Measurements from ENCODE around the gene ZNF865.

ZNF865 gene

DNA sequence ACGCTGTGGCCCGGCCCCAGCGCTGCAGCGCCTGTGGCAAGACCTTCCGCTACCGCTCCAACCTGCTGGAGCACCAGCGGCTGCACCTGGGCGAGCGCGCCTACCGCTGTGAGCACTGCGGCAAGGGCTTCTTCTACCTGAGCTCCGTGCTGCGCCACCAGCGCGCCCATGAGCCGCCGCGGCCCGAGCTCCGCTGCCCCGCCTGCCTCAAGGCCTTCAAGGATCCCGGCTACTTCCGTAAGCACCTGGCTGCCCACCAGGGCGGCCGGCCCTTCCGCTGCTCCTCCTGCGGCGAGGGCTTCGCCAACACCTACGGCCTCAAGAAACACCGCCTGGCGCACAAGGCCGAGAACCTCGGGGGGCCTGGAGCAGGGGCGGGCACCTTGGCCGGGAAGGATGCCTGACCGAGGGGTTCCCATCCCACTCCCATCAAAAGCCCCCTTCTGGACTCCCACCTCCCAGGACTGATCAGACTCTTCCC is 11.0 kb downstream of the ZNF865 start:
- Histone ChIP-seq H3K9me2 (ENCODE audit: low read depth, low read length) (no peaks in the 10 kb centered on the region), H3K9ac (ENCODE audit: low read length) (no peak overlapping the region), H3K4me3 (ENCODE audit: low read depth, low read length, poor library complexity, severe bottlenecking) (no peak overlapping the region), H3K4me1 (ENCODE audit: insufficient read depth, low read length, severe bottlenecking) (no peaks in the 10 kb centered on the region), H3K27ac (ENCODE audit: low read depth, low read length, poor library complexity, severe bottlenecking) (no peak overlapping the region), H4K20me1 (ENCODE audit: insufficient read depth, low read length) (no peaks in the 10 kb centered on the region), H3K9me3 (ENCODE audit: low read length) (no peaks in the 10 kb centered on the region), H3K36me3 (ENCODE audit: insufficient read depth, low read length) (peaks cover 26% of the 10 kb centered on the region), H3K79me2 (ENCODE audit: insufficient read depth, low read length) (no peaks in the 10 kb centered on the region), H2AFZ (ENCODE audit: low read length) (no peak overlapping the region), H3K4me2 (ENCODE audit: low read length) (no peak overlapping the region), H3F3A (ENCODE audit: insufficient read depth, low read length) (no peaks in the 10 kb centered on the region), H3K27me3 (ENCODE audit: insufficient read depth, low read length) (no peaks in the 10 kb centered on the region)
- TF ChIP-seq, protein P1, sequence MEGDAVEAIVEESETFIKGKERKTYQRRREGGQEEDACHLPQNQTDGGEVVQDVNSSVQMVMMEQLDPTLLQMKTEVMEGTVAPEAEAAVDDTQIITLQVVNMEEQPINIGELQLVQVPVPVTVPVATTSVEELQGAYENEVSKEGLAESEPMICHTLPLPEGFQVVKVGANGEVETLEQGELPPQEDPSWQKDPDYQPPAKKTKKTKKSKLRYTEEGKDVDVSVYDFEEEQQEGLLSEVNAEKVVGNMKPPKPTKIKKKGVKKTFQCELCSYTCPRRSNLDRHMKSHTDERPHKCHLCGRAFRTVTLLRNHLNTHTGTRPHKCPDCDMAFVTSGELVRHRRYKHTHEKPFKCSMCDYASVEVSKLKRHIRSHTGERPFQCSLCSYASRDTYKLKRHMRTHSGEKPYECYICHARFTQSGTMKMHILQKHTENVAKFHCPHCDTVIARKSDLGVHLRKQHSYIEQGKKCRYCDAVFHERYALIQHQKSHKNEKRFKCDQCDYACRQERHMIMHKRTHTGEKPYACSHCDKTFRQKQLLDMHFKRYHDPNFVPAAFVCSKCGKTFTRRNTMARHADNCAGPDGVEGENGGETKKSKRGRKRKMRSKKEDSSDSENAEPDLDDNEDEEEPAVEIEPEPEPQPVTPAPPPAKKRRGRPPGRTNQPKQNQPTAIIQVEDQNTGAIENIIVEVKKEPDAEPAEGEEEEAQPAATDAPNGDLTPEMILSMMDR (IDR thresholded peaks at IDR 0.05; ENCODE audit: low read length): no peak
- TF ChIP-seq EZH2 (IDR thresholded peaks at IDR 0.05; ENCODE audit: borderline replicate concordance, low read length): no peak

DNA sequence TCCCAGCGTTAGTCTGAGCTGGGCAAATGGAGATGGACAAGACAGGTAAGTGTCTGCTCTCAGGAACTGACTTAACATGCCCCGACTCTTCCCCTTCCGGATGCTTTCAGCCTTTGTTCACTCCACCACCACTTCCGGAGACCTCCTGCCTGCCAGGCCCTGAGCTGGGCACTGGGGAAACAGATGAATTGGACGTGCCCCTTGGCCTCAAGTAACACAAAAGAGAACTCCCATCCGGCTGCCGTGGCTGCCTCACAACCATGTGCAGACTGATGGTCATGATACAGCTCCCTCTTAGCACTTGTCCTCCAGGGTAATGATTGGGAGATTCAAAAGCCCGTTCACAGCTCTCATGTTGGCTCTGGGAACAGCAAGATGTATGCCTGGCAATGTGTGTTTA is 12.0 kb downstream of the ZNF865 start:
- no peaks in the 10 kb centered on the region for H3K9me3 ChIP-seq (ENCODE audit: low read length)
- H3K9me2 ChIP-seq (ENCODE audit: low read depth, low read length): no peaks in the 10 kb centered on the region
- no peak overlapping the region for H3K4me3 ChIP-seq (ENCODE audit: low read depth, low read length, poor library complexity, severe bottlenecking)
- no peaks in the 10 kb centered on the region for H3K4me1 ChIP-seq (ENCODE audit: insufficient read depth, low read length, severe bottlenecking)
- H3F3A ChIP-seq (ENCODE audit: insufficient read depth, low read length): no peaks in the 10 kb centered on the region
- no peak for TF ChIP-seq EZH2 (IDR thresholded peaks at IDR 0.05; ENCODE audit: borderline replicate concordance, low read length)
- TF ChIP-seq, protein P1 (IDR thresholded peaks at IDR 0.05; ENCODE audit: low read length): no peak
- H3K27ac ChIP-seq (ENCODE audit: low read depth, low read length, poor library complexity, severe bottlenecking): no peak overlapping the region
- peaks cover 26% of the 10 kb centered on the region for H3K36me3 ChIP-seq (ENCODE audit: insufficient read depth, low read length)
- H3K79me2 ChIP-seq (ENCODE audit: insufficient read depth, low read length): no peaks in the 10 kb centered on the region
- H2AFZ ChIP-seq (ENCODE audit: low read length): no peak overlapping the region
- no peaks in the 10 kb centered on the region for H3K27me3 ChIP-seq (ENCODE audit: insufficient read depth, low read length)
- no peak overlapping the region for H3K4me2 ChIP-seq (ENCODE audit: low read length)
- no peaks in the 10 kb centered on the region for H4K20me1 ChIP-seq (ENCODE audit: insufficient read depth, low read length)
- H3K9ac ChIP-seq (ENCODE audit: low read length): no peak overlapping the region

DNA sequence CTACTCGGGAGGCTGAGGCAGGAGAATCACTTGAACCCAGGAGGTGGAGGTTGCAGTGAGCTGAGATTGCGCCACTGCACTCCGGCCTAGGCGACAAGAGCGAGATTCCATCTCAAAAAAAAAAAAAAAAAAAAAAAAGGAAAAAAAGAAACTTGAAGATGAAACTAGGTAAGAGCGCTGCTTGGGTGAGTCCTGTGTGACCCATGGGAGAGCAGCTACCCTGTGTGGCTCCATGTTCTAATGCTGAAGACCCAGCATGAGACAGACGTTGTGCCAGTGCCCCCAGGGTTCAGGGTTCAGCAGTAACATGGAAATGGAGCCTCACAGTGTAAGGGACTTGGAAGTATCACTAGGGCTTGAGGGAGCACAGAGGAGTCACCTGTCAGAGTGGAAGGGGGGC is 13.0 kb downstream of the ZNF865 start:
- no peaks in the 10 kb centered on the region for H3K9me3 ChIP-seq (ENCODE audit: low read length)
- no peak overlapping the region for H3K4me3 ChIP-seq (ENCODE audit: low read depth, low read length, poor library complexity, severe bottlenecking)
- H3K36me3 ChIP-seq (ENCODE audit: insufficient read depth, low read length): peaks cover 26% of the 10 kb centered on the region
- H3K79me2 ChIP-seq (ENCODE audit: insufficient read depth, low read length): no peaks in the 10 kb centered on the region
- H3K27ac ChIP-seq (ENCODE audit: low read depth, low read length, poor library complexity, severe bottlenecking): no peak overlapping the region
- H3K27me3 ChIP-seq (ENCODE audit: insufficient read depth, low read length): no peaks in the 10 kb centered on the region
- no peaks in the 10 kb centered on the region for H3F3A ChIP-seq (ENCODE audit: insufficient read depth, low read length)
- H4K20me1 ChIP-seq (ENCODE audit: insufficient read depth, low read length): no peaks in the 10 kb centered on the region
- H2AFZ ChIP-seq (ENCODE audit: low read length): no peak overlapping the region
- H3K9me2 ChIP-seq (ENCODE audit: low read depth, low read length): no peaks in the 10 kb centered on the region
- peaks cover under 1% of the 10 kb centered on the region for H3K4me1 ChIP-seq (ENCODE audit: insufficient read depth, low read length, severe bottlenecking)
- H3K4me2 ChIP-seq (ENCODE audit: low read length): no peak overlapping the region
- no peak overlapping the region for H3K9ac ChIP-seq (ENCODE audit: low read length)
- TF ChIP-seq, protein P1 (IDR thresholded peaks at IDR 0.05; ENCODE audit: low read length): no peak
- no peak for TF ChIP-seq EZH2 (IDR thresholded peaks at IDR 0.05; ENCODE audit: borderline replicate concordance, low read length)
